ENCODE results near the gene ADCK1.

DNA sequence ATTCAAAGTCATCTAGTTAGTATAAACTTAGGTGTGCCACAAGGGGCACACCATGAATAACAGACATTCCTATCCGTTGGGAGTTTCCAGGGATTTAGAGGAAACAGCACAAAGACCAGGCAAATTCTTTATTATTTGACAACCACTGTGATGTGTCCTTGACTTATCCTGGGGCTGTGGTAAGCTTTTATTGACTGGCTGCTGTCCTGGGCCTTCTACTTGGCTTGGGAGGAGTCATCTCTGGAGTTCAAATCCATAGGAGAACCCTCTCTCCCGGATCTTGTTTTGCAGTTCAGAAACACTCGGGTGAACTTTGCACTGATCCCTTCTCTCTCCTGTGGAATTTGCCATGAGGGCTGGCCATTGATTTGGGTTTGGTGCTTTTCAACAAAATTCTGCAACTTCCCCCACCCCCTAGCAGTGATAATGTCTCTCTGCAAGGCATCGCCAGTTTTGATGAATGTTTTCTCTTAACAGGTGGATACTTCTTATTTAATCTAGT, 136.3 kb downstream of the ADCK1 start:
- no peak for TF ChIP-seq CTCF (conservative IDR thresholded peaks at IDR 0.05)
- no peak for TF ChIP-seq EZH2 (IDR thresholded peaks at IDR 0.05; ENCODE audit: low read depth)

Data from PC-9 (cell line).